Measurements from ENCODE around the gene SEC23IP.
A peak's percentile ranks its signal among the peaks of the same experiment; 100 is the strongest.
"Not testable (repeated sequence)": the region's sequence is repeated elsewhere in the genome, so short reads cannot be mapped to it uniquely, and the experiment has no call there.

The SEC23IP gene

DNA sequence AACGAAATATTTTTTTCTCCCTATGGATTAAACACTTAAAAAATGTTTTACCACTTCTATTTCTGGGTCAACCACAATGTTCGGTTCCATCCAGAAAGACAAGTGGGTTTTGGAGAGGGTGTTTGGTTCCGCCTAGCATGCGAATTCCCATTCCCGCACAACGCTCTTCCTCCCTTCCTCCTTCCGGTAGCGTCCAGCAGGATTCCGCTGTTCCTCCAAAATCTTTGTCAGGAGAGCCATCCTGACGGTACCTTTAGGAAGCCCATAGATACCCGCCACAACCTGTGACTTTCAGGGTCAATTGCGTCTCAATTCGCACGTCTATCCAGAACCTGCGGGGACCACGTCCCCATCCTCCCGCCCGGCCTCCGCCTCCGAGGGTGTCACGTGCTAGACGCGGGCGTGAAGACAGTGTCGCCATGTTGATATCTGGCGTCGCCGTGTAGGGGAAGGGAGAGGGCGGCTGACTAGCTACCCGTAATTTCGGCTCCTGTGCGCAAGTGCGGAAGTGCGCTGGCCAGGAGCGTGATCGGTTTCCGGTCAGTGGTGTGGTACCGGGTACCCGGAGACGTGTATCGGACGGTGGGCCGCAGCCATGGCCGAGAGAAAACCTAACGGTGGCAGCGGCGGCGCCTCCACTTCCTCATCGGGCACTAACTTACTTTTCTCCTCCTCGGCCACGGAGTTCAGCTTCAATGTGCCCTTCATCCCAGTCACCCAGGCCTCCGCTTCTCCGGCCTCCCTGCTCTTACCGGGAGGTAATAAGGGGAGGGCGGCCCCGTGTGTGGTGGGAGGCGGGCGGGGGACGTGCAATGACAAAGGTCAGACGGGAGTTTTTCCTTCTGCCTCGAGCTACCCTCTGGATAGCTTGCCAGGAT, at the start of gene SEC23IP:
Gene SEC23IP, plus strand, starts transcription at position 543 of the 878 bp plus-strand sequence. Its CDS starts 53 bp downstream, at position 596.
- peak; percentile 88 to 89 for DNase-seq

DNA sequence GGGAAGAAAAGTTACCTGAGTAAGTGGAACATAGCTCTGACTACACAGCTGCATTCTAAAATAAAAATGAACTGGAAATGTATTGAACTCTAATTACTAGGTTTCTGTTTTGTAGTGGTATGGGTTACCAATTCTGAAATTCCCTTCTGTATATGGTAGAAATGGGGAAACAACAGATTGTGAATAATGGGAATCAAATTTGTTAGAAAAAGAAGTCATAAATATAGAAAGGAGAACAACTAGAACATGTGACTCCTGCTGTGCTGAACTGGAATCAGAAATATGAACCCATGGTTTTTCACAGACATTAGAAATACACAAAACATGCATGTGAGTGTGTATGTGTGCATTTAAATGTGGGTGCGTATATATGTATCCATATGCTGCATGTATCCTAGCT, 46.9 kb upstream of the SEC23IP start:
- DNase-seq: no peak

DNA sequence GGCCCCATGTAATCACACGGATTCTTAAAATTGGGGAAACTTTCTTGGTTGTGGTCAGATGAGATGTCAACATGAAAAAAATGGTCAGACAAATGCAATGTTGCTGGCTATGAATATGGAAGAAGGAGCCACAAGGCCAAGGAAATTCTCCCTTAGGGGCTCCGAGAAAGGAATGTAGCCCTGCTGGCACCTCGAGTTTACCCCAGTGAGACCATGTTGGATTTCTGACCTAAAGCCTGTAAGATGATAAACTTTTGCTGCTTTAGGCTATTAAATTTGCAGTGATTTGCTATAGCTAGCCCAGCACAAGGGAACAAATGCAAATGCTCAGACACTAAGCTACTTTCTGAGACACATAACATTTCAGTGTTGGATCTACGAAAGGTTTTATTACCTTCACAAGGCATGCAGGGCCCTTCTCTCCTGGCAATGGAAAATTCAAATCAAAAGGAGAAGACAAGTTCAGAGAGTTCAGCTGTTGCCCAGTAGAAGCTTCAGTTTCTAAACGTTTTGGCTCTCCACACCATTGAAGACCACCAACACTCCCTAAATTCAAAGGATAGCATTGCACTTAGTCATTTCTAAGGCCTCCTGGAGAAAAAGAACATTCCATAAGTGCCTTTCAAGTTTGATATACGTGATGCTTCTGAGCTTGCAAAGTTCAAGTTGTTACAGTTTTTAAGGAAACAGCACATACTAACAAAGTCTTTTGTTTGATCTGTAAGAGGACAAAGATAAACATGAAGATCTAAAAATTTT, 43.3 kb upstream of the SEC23IP start:
- DNase-seq: no peak

DNA sequence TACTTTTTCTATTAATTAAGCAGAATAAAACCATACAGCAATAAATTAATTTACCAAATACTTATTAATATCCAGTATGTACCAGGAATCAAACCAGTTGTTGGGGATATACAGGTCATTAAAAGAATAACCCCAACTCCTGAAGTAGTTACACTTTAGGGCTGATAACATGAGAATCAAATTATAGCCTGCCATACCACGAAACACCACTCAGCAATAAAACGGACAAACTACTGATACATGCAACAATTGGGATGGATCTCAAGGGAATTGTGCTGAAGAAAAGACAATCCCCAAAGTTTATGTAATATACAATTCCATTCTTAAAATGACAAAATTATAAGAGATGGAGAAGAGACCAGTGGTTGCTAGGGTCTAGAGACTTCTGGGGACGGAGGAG, 42.6 kb upstream of the SEC23IP start:
- DNase-seq: no peak

DNA sequence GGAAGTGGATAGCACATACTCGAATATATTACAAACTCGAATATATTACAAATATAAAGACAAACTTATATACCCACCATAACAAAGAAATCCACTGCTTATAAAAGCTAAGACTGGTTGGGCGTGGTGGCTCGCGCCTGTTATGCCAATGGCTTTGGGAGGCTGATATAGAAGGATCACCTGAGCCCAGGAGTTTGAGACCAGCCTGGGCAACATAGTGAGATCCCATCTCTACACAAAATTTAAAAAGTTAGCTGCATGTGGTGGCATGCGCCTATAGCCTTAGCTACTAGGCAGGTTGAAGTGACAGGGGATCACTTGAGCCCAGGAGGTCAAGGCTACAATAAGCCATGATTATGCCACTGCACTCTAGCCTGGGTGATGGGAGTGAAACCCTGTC, 40.3 kb upstream of the SEC23IP start:
- DNase-seq: no peak

DNA sequence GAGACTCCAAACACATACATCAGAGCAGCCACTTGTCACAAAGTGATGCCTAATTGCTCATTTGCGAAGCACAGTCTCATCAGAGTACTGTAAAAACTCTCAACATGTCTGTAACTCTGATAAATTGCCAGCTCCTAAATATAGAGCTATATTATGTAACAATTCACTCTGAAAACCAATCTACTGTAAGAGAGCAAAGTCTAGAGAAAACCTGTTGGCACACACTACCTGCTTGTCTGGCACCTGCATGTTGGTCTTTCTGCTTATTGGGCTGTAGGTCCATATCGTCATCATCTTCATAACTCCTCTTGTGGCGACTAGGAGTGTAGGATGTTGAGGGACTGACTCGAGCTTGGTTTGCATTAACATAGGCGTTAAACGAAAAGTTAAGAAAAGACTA, 39.7 kb upstream of the SEC23IP start:
- no peak for DNase-seq

DNA sequence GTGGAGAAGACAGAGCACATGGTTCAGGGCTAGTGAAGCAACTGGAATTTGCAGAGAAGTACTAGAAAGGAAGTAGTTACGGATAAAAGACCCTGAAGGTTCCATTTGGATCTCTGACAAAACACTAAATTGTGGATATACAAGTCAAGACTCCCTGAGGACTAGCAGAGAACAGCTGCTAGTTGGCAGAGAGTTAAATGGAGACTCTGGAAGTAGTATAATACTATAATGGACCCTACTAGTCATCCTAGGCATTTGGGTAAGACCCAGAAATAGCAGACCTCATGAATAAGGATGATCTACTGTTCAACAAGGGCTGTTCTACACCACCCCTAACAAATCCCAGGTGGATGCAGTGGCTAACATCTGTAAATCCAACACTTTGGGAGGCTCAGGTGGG, 39.0 kb upstream of the SEC23IP start:
- no peak for DNase-seq

DNA sequence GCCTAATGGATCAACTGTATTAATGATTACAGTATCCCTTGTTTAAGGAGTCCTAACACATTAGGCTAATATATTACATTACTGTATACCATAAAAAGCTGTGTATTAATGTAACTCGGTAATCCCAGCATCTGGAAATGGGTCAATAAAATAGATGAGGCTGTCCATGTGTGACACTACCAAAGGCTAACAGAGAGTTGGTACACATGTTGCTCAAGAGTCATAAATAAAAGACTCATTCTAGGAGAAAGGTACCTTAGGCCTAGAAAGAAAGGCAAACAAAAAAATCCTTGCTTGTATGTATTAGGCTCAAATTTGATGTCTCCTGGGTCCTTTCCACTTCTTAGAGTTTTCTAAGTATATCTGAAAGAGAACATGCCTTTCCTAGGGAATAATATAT, 34.5 kb upstream of the SEC23IP start:
- no peak for DNase-seq

DNA sequence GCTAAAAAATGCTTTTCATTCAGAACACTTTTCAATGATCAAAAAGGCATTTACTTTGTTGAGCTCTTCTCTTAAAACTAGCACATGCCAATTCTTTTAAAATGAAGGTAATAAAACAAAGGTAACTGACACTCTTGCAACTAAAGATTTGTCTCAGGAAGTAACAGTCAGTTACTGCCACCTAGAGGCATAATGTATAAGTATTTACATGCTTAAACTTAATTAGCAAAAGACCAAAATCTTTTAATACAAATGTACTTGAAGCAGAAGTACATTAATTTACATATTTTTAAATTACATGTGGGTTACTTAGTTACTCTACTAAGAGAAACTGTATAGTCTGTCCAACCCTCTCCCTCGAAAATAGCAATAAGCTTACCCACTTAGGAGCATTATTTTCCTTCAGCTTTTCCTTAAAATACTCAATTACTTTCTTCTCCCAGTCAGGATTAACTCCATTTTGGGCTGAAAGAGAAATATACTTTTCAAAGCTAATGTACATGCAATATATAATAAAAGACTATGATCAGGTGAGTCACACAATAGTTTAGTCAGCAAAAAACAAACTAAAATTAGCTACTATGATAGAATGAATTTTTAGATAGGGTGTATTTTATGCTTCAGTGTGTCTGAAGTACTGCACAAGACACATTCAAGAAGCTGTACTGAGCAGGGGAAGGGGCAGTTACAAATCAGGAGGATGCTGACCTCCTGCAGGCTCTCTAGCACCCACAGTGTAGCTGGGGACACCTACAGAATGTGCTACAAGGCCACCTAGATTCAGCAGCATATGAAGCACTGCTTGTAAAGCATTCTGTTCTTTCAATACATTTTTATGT, 32.9 kb upstream of the SEC23IP start:
- DNase-seq: no peak

DNA sequence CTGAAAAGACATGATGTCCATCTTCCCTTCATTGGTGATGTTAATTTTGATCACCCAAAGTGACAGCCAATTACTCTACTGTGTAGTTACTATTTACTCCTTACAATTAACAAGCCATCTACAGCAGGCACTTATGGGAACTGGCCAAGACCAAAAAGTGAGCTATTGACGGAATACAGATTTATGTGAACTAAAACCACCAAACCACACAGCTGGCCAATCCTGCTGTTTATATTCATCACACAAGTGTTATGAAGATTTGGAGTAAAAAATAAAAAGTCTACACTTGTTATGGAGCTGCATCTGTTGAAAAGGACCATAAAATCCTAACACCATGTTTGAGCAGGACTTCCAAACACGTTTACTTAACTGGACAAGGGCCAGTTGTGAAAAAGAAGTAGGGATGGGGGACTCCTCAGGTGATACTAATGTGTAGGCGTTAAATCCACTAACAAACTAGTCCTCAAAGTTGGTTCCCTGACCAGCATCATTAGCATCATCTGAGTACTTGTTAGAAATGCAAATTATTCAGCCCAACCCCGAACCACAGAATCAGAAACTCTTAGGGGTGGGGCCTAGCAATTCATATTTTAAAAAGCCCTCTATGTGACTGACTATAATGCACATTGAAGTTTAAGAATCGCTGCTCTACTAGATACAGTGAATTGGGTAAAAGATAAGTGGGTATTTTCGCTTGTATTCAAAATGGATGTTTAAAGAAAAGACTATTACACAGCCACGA, 31.5 kb upstream of the SEC23IP start:
- DNase-seq: no peak

DNA sequence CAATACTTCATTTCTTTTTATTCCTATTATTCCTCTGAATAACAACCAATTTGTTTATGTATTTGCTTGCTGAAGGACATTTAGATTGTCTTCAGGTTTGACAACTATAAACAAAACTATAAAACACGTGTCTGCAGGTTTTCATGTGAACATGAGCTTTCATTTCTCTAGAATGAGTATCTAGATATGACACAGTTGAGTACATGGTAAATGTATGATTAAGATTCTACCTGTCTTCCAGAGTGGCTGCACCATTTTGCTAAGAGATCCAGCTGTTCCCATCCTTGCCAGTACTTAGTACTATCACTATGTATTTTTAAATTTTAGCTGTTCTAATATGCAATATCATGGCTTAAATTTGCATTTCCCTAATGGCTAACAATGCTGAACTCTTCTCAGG, 30.0 kb upstream of the SEC23IP start:
- no peak for DNase-seq

DNA sequence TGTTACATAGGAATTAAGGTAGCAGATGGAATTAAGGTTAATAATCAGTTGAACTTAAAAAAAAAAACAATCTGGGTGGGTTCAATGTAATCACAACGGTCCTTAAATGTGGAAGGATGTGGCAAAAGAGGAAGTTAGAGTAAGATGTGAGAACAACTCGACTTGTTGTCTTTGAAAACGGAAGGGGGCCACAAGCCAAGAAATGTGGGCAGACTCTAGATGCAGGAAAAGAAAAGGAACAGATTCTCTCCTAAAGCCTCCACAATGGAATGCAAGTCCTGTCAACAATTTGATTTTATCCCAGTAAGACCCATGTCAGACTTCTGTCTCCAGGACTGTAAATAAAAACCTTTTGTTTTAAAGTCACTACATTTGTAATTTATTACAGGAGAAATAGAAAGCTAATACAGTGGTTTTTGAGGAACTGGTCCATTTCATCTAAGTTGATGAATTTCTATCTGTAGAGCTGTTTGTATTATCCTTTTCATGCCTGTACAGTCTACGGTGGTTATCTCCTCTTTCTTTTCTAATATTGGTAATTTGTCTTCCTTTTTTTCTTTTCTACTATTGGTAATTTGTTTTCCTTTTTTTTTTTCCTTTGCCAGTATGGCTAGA, 28.5 kb upstream of the SEC23IP start:
- no peak for DNase-seq

DNA sequence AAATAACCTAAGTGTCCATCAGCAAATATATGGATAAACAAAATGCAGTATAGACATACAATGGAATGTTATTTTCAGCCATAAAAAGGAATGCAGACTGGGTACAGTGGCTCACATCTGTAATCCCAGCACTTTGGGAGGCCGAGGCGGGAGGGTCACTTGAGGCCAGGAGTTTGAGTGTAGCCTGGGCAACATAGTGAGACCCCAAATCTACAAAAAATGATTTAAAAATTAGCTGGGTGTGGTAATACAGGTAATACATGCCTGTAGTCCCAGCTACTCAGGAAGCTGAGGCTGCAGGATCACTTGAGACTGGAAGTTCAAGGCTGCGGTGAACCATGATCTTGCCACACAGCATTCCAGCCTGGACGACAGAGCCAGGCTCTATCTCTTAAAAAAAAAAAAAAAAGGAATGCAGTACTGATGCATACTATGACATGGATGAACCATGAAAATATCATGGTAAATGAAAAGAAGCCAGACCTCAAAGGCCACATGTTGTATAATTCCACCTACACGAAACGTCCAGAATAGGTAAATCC, 26.8 kb upstream of the SEC23IP start:
- no peak for DNase-seq

DNA sequence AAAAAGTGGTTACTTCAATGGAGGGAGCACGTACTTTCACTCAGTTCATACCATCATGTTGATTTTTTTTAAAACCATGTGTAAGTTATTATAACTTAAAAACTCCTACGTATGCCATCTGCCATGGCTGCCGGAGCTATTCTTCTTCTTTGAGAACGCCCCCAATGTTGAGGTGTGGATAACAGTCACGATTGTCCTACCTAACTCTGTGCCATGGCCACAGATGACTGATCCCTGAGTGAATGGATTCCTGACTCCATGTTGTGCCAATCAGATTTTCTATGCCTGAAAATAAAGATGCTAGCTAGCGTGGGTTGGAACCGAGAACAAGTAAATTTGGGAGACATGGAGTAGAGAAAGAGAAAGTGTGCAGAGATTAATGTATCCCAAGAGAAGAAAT, 25.2 kb upstream of the SEC23IP start:
- DNase-seq: no peak

DNA sequence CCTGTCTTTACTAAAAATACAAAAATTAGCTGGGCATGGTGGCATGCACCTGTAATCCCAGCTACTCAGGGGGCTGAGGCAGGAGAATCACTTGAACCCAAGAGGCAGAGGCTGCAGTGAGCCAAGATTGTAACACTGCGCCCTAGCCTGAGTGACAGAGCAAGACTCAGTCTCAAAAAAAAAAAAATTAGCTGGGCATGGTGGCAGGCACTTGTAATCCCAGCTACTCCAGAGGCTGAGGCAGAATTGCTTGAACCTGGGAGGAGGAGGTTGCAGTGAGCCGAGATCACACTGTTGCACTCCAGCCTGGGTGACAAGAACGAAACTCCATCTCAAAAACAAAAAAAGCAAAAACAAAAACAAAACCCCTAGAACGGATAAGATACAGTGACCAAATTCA, 23.1 kb upstream of the SEC23IP start:
- DNase-seq: not testable (repeated sequence)

DNA sequence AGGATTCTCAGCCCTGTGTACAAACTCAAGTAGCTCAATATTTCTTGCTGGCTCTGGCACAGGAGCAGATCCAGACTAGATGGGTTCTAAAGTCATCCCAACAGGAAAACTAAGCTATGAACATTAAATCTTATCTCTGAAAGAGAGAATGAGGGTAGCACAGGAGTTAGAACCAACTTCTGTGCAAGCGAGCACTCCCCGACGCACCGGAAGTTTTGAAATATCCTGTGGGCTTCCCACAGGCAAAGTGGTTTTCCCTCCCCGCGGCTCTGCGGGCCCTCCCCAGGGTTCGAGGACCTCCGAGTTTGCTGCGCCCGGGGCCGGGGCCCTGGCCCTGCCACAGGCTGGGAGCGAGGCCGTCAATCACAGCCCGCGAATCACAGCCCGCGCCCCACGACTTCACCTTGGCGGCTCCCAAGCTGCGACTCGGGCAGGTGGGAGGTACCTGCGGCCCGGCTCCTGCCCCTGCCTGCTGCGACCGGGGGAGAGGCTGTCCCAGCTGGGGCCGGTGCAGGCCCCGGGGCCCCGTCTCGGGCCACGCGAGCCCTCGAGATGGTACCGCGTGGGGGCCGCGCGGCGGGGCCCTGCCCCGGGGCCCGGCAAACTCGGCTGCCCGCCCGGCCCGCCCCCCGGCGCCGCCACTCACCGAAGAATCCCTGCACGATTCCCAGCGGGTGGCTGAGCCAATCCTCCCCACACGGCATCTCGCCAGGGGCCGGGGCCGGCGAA, 20.5 kb upstream of the SEC23IP start:
- peak; percentile 50 to 52 for DNase-seq

DNA sequence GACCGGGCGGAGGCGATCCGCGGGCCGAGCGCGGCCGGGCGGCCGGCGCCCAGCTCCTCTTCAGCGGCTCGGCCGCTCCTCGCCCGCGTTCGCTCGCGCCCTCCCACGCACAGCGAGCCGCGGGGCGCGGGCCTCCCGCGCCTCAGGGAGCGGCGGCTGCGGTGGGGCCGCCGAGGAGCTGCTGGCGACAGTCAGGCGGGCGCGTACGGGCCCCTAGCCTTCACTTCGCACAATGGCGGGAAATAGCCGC, 20.0 kb upstream of the SEC23IP start, which contains the start of gene MCMBP:
Gene MCMBP, minus strand, starts transcription at position 234 of the 250 bp plus-strand sequence. CDS start 259 bp downstream, outside the sequence.
- DNase-seq: no peak

DNA sequence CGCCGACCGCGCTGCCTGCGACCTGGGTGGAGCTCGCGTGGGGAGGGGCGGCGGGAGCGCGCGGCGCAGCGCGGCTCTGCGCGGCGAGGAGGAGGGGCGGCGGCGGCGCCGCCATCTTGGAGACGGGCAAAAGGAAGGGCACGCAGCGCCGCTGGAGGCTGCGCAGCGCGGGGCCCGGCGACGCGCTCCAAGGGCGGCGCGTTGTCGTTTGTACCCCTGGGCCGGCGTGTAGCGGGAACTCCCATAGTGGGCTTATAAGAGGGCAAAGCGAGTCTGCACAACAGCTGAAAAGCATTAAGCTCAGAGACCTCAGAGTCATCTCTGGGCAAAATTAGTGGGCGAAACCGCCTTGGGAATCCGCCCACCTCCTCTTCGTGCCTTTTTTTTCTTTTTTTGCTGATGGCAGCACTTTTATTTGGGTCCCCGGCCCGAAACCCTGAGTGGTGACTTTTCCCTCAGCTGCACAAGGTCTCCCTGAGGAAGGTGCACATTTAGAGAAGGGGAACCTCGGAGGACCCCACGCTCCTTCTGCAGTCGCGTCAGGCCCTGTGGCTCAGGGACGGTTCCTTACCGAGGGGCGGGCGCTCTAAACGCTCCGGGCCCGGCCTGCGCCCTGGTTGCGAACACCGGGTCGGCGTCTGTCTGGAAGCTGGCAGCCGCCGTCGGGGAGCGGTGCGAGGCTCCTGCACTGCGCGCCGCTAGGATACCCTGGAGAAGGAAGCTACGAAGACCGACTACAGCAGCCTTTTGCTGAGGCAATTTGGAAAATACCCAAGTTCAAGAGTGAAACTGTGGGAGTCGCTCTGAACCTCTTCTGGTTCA, 19.5 kb upstream of the SEC23IP start:
- peak; percentile 82 to 84 for DNase-seq

DNA sequence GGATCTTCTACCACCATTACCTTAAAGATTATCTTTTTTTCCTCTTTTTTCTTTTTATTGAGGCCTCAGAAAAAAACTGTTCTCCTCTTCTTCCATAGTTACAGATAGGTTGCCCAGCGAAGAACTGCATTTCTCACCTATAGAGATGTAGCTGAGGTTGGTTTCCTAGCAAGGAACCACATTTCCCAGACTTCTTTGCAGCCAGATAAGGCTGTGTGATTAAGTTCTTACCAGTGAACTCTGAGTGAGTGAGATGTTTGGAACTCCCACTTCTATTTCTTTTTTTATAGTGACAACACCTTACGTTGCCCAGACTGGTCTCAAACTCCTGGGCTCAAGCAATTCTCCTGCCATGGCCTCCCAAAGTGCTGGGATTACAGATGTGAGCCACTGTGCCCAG, 14.0 kb upstream of the SEC23IP start:
- no peak for DNase-seq

DNA sequence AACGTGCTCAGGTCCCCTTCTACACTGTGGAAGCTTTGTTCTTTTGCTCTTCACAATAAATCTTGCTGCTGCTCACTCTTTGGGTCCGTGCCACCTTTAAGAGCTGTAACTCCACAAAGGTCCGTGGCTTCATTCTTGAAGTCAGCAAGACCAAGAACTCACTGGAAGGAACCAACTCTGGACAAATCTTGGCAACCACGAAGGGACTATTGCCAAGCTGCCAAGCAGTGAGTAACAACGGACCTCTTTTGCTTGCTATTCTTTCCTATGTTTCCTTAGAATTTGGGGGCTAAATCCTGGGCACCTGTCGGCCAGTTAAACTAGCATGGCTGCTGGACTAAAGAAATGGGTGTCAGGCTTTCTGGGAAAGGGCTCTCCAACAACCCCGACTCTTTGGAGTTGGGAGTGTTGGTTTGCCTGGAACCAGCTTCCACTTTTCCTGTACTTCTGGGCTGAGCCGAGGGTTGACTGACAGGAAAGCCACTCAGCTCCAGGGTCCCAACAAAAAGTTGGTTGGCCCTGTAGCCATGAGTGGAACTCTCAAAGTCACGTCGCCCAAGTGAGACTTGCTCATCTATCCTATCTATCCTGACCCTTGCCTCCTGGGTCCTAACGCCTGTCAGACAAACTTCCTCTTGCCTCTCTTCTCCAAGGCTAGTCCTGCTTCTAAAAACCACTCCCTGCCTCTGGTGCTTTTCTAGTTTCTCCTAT, 8.5 kb upstream of the SEC23IP start:
- not testable (repeated sequence) for DNase-seq

Data from activated CD4-positive, alpha-beta T cell treated with anti-CD3 and anti-CD28 coated beads for 4 hours (primary cell).